Endothelial cell of umbilical vein (primary cell): Measurements from ENCODE around the gene AJM1. TPM values are rescaled to one million over a fixed set of nuclear protein-coding genes. Genes with fewer than 3 reads are reported as not detected.

Experiments
- BruUV-seq: library from RNA; stranded (reverse); fragments of 400-500 nt; replicated peaks from 2 replicates; lab custom pipeline; 2021; lab: Mats Ljungman, UMichigan
- CTCF ChIA-PET: fragments of 300-600, 350-600 bp; sonication (Branson Sonifier 250); formaldehyde crosslinking; loops from one replicate; lab custom pipeline; 2021; ENCODE audit warnings: antibody characterized with exemption, inconsistent platforms; lab: Charles Lee
- POLR2A ChIA-PET: fragments of 300-600, 350-600 bp; sonication (Branson Sonifier 250); formaldehyde crosslinking; loops from one replicate; lab custom pipeline; 2021; ENCODE audit warnings: antibody characterized with exemption, inconsistent platforms; lab: Charles Lee
- DNase-seq: peaks from one replicate; pipeline ENCODE4 v3.0.0-alpha.2; 2011; ENCODE audit warnings: low read depth, low spot score
- FAIRE-seq: peaks from 2 replicates; lab custom pipeline; 2011; peaks lifted over from hg19 to GRCh38; lab: Jason Lieb, UNC
- H2AFZ ChIP-seq: 2 replicates; pipeline ENCODE4 v1.6.0; 2012; ENCODE audit warnings: low read depth, low read length, control low read depth, inconsistent platforms
- H3K27ac ChIP-seq: 2 replicates; pipeline ENCODE4 v1.5.1; 2011; ENCODE audit warnings: low read depth, mild to moderate bottlenecking, control low read depth, low read length, moderate library complexity; ENCODE audit not compliant: insufficient read depth
- H3K27me3 ChIP-seq, 2 experiments: 2 replicates each; pipeline versions ENCODE4 v1.6.0 to v1.6.1; 2011; ENCODE audit warnings: low read length in 2 of 2, mixed read lengths in 1 of 2; ENCODE audit not compliant: control insufficient read depth in 2 of 2, insufficient read depth in 2 of 2
- H3K36me3 ChIP-seq, 2 experiments: 2 replicates in 1 of 2; 3 replicates in 1 of 2; pipeline ENCODE4 v1.5.1; 2011; ENCODE audit warnings: low read length in 2 of 2, mild to moderate bottlenecking in 1 of 2, moderate library complexity in 1 of 2; ENCODE audit not compliant: control insufficient read depth in 2 of 2, insufficient read depth in 2 of 2; ENCODE audit errors: extremely low read depth in 1 of 2
- H3K4me1 ChIP-seq: 3 replicates; pipeline ENCODE4 v1.5.1; 2011; ENCODE audit warnings: mild to moderate bottlenecking, low read length; ENCODE audit not compliant: control insufficient read depth, insufficient read depth; ENCODE audit errors: extremely low read depth
- H3K4me2 ChIP-seq: 2 replicates; pipeline ENCODE4 v1.6.1; 2011; ENCODE audit warnings: low read length, control low read depth, mixed read lengths; ENCODE audit not compliant: insufficient read depth
- H3K4me3 ChIP-seq, 3 experiments: fragments of 200-600 bp in 1 of 3; sonication (generic), shearing (Covaris generic) in 1 of 3; replicated peaks in 1 of 3; 2 replicates each; pipeline ENCODE4 v1.5.1; 2011 to 2016; ENCODE audit warnings: control low read depth in 3 of 3, low read length in 3 of 3, mild to moderate bottlenecking in 2 of 3, inconsistent platforms in 1 of 3, low read depth in 1 of 3, moderate library complexity in 1 of 3; ENCODE audit not compliant: insufficient read depth in 1 of 3
- H3K79me2 ChIP-seq: 2 replicates; pipeline ENCODE4 v1.6.0; 2012; ENCODE audit warnings: low read length, inconsistent platforms; ENCODE audit not compliant: control insufficient read depth, insufficient read depth
- H3K9ac ChIP-seq: replicated peaks from 2 replicates; pipeline ENCODE3; 2011; ENCODE audit warnings: low read length, control low read depth; ENCODE audit not compliant: insufficient read depth; ENCODE audit errors: extremely low read depth
- H3K9me1 ChIP-seq: replicated peaks from 3 replicates; pipeline ENCODE4 v1.6.0; 2011; ENCODE audit warnings: mild to moderate bottlenecking, low read length; ENCODE audit not compliant: control insufficient read depth, insufficient read depth; ENCODE audit errors: extremely low read depth
- H3K9me3 ChIP-seq: replicated peaks from 2 replicates; pipeline ENCODE4 v1.5.1; 2012; ENCODE audit warnings: low read length, inconsistent platforms; ENCODE audit not compliant: control insufficient read depth, insufficient read depth
- H4K20me1 ChIP-seq: replicated peaks from 2 replicates; pipeline ENCODE3; 2011; ENCODE audit warnings: mild to moderate bottlenecking, low read length; ENCODE audit not compliant: control insufficient read depth, insufficient read depth; ENCODE audit errors: extremely low read depth
- CTCF ChIP-seq, 2 donors: IDR thresholded peaks; 1 replicate in 1 of 2; 2 replicates in 1 of 2; pipeline ENCODE4 v1.5.1; 2011; ENCODE audit warnings: low read length in 2 of 2, mild to moderate bottlenecking in 2 of 2, moderate library complexity in 2 of 2, control low read depth in 1 of 2, inconsistent platforms in 1 of 2, low read depth in 1 of 2; ENCODE audit not compliant: insufficient read depth in 1 of 2; ENCODE audit errors: extremely low read depth in 1 of 2
- EZH2 ChIP-seq: IDR thresholded peaks from 2 replicates; pipeline ENCODE4 v1.6.1; 2012; ENCODE audit warnings: borderline replicate concordance, low read depth, mild to moderate bottlenecking, moderate library complexity, low read length, inconsistent platforms; ENCODE audit not compliant: severe bottlenecking
- FOS ChIP-seq: IDR thresholded peaks from 2 replicates; pipeline ENCODE4 v1.6.1; 2011; ENCODE audit warnings: mild to moderate bottlenecking, low read length, moderate library complexity, borderline replicate concordance; ENCODE audit not compliant: insufficient read depth
- GATA2 ChIP-seq: IDR thresholded peaks from 2 replicates; pipeline ENCODE4 v1.7.0; 2011; ENCODE audit warnings: low read depth, mild to moderate bottlenecking, moderate library complexity, mixed read lengths, low read length; ENCODE audit not compliant: insufficient read length, insufficient read depth
- JUN ChIP-seq: IDR thresholded peaks from 2 replicates; pipeline ENCODE4 v1.6.1; 2011; ENCODE audit warnings: borderline replicate concordance, low read depth; ENCODE audit not compliant: insufficient read length, insufficient read depth
- MAX ChIP-seq: IDR thresholded peaks from 2 replicates; pipeline ENCODE4 v1.6.1; 2011; ENCODE audit not compliant: insufficient read depth, insufficient read length
- MYC ChIP-seq: IDR thresholded peaks from one replicate; pipeline ENCODE4 v1.6.1; 2011; ENCODE audit warnings: mild to moderate bottlenecking, low read depth, low read length
- POLR2A ChIP-seq: IDR thresholded peaks from 2 replicates; pipeline ENCODE4 v1.6.1; 2012; ENCODE audit warnings: low read depth, mild to moderate bottlenecking, control low read depth, low read length
- POLR2AphosphoS5 ChIP-seq: IDR thresholded peaks from 2 replicates; pipeline ENCODE4 v1.6.1; 2012; ENCODE audit warnings: low read depth, mild to moderate bottlenecking, control low read depth, low read length, moderate library complexity; ENCODE audit not compliant: insufficient read depth
- dilution Hi-C: fragments of 300-500 bp; cut with MboI; formaldehyde crosslinking; loops from one replicate; pipeline ENCODE4 v1.15.0; 2019; ENCODE audit warnings: low sequenced_read_pairs; ENCODE audit not compliant: extremely low pct_ligation_motif_present
- intact Hi-C: fragments of 100-400 bp; cut with micrococcal nuclease; formaldehyde crosslinking; loops from one replicate; pipeline ENCODE4 v1.10.0; 2022
- polyA plus RNA-seq, 4 experiments: library from polyadenylated mRNA; depleted of rRNA in 3 of 4; stranded (reverse) in 3 of 4; unstranded in 1 of 4; fragments of >200 nt; gene quantifications; 2 replicates each; pipeline versions ENCODE4 v1.2.1 to v1.2.3, GENCODE V29; 2011 to 2012; ENCODE audit warnings: missing spikeins in 1 of 4
- total RNA-seq: library from RNA; stranded (reverse); gene quantifications from 2 replicates; pipeline ENCODE4 v1.2.3, GENCODE V29; 2021

Gene AJM1
- total and polyA plus RNA-seq, 2 donors (not counting 3 experiments of a cell fraction or from before 2014, with no cell fraction given), result 0.30 to 1.3 TPM

GRCh38 chr9:136814725-136815421, 27.4 kb upstream of the AJM1 start:
- ChIA-PET POLR2A (no interaction called here), CTCF (interaction anchor here (0.6 to 1.8 kb wide), 3 partner anchors 15 to 214 kb away, joined by 5 to 7 read pairs (median 6); partner anchors contain the start of gene AJM1)
- dilution Hi-C loops, result loop anchor here (25.0 kb wide), 1 partner anchor 122 kb away; the partner anchor contains the start of genes C8G and FBXW5
- no peak overlapping the region for H2AFZ ChIP-seq
- peaks cover 34% of the 10 kb centered on the region for H3K79me2 ChIP-seq
- H3K27ac ChIP-seq, result no peak overlapping the region
- intact Hi-C loops, result no loop called here
- no peaks in the 10 kb centered on the region for H3K9me1 ChIP-seq
- FAIRE-seq (no peak), DNase-seq (no peak)
- H3K4me1 ChIP-seq, result no peaks in the 10 kb centered on the region
- no peak overlapping the region for H3K4me3 ChIP-seq
- H4K20me1 ChIP-seq, result peaks cover 2% of the 10 kb centered on the region
- no TSS peak for BruUV-seq
- H3K4me2 ChIP-seq, result no peak overlapping the region
- no peaks in the 10 kb centered on the region for H3K9me3 ChIP-seq
- no peak overlapping the region for H3K9ac ChIP-seq
- peaks cover 6 to 10% of the 10 kb centered on the region in 2 experiments for H3K36me3 ChIP-seq
- TF ChIP-seq GATA2 (no peak), POLR2A (no peak), MAX (no peak), CTCF (IDR thresholded peaks at IDR 0.05; ENCODE audit: extremely low read depth in 1 of 2, insufficient read depth in 1 of 2, low read depth in 1 of 2, low read length in 2 of 2) (no peak), FOS (no peak), JUN (no peak), POLR2AphosphoS5 (no peak), MYC (no peak), EZH2 (no peak)
- no peaks in the 10 kb centered on the region for H3K27me3 ChIP-seq
